IPS DF 6.9 (cell line): ENCODE results near the gene AHCYL2.
"Not testable (repeated sequence)": the region's sequence is repeated elsewhere in the genome, so short reads cannot be mapped to it uniquely, and the experiment has no call there.

Experiments
- DNase-seq: peaks from one replicate; pipeline ENCODE4 v3.0.0-alpha.2; 2013; ENCODE audit warnings: low read depth, low spot score
- H3K27ac ChIP-seq: one replicate; pipeline ENCODE4 v1.5.1; 2013; ENCODE audit warnings: low read length, control low read depth
- H3K27me3 ChIP-seq: 2 replicates; pipeline ENCODE4 v1.6.1; 2013; ENCODE audit warnings: mild to moderate bottlenecking, low read length; ENCODE audit not compliant: control insufficient read depth, insufficient read depth
- H3K36me3 ChIP-seq: 2 replicates; pipeline ENCODE4 v1.6.1; 2013; ENCODE audit warnings: low read length; ENCODE audit not compliant: control insufficient read depth, insufficient read depth
- H3K4me1 ChIP-seq: 2 replicates; pipeline ENCODE4 v1.6.1; 2013; ENCODE audit warnings: low read length; ENCODE audit not compliant: control insufficient read depth, insufficient read depth
- H3K4me3 ChIP-seq: 2 replicates; pipeline ENCODE4 v1.5.1; 2013; ENCODE audit warnings: mild to moderate bottlenecking, low read length
- H3K9me3 ChIP-seq: 2 replicates; pipeline ENCODE4 v1.6.1; 2013; ENCODE audit warnings: low read length, inconsistent platforms; ENCODE audit not compliant: control insufficient read depth, insufficient read depth
- WGBS: extraction: QIAGEN DNeasy Blood & Tissue Kit; methylation state at CpG from one replicate; pipeline ENCODE4 v1.1.7; 2013; ENCODE audit warnings: mixed read lengths, missing lambda C conversion rate; ENCODE audit not compliant: insufficient read length, insufficient coverage; 5-methylcytosine and 5-hydroxymethylcytosine counted together

Gene AHCYL2

DNA sequence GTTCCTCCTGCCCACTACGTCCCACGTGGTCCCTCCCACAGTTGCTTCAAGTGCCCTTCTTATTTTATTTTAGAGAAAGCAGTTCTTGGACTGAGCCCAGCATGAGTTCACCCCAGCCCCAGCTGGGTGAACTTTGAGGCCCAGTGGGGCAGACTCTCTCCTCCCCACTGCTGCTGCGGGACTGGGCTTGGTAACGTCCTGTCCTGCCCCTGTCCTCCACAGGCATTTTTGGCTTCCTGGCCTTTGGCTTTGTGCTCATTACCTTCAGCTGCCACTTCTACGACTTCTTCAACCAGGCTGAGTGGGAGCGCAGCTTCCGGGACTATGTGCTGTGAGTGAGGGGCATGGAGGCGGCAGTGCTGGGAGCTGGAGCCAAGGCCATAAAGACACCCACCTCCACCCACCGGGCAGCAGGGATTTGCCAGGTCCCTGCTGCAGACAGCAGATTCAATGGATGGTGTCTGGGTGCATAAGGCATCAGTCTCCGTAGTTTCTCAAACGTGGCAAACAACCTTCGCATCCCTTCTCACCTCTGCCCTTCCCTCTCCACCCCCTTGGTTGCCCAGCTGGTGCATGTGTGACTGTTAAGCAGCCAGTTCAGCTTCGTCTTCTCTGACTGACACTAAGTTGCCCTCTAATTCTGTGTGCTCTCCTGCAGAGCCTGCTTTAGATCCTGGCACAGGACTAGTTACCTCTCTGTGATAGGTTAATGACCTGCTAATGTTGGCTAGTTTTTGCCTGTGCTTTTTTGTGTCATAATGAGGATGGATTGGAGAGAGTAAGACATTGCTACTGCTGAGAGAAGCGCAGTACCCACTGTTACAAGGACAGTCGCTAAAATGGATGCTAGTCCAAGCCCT lies 15.5 kb upstream of the AHCYL2 start:
- no CpG with 5 or more reads among the region's 15 CpGs for WGBS
- no peak for DNase-seq

DNA sequence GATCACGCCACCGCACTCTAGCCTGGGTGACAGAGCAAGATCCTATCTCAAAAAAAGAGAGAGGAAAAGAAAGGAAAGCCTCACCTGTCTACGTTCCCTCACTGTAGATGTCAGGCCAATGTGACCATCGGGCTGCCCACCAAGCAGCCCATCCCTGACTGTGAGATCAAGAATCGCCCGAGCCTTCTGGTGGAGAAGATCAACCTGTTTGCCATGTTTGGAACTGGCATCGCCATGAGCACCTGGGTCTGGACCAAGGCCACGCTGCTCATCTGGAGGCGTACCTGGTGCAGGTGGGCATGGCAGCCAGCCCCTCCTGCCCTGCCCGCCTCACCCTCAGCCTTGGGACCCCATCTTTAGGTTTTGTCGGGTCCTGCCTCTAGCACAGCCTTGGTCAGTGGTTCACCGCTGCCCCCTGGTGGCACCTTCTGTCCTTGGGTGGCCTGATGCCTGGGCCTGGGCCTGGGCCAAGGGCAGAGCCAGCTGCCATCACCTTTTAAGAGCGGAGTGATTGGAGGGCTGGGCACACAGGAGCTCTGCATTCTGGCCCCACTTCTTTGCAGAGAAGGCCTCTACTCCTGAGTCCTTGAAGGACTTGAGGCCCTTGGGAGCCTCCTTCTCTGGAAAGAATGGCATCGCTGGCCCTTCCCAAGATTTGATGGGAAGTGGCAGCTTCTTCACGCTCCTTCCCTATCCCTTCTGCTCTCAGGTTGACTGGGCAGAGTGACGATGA lies 14.4 kb upstream of the AHCYL2 start:
- DNase-seq: no peak
- Histone ChIP-seq H3K9me3 (no peaks in the 10 kb centered on the region), H3K4me1 (no peaks in the 10 kb centered on the region), H3K36me3 (peaks cover 26% of the 10 kb centered on the region), H3K4me3 (no peak overlapping the region), H3K27me3 (no peaks in the 10 kb centered on the region), H3K27ac (no peak overlapping the region)
- no CpG with 5 or more reads among the region's 16 CpGs for WGBS

More for the DNA sequence above, 15.5 kb upstream of the AHCYL2 start:
- no peaks in the 10 kb centered on the region for H3K27me3 ChIP-seq
- H3K4me3 ChIP-seq: no peak overlapping the region
- H3K9me3 ChIP-seq: no peaks in the 10 kb centered on the region
- no peaks in the 10 kb centered on the region for H3K4me1 ChIP-seq
- H3K27ac ChIP-seq: no peak overlapping the region
- peaks cover 26% of the 10 kb centered on the region for H3K36me3 ChIP-seq

DNA sequence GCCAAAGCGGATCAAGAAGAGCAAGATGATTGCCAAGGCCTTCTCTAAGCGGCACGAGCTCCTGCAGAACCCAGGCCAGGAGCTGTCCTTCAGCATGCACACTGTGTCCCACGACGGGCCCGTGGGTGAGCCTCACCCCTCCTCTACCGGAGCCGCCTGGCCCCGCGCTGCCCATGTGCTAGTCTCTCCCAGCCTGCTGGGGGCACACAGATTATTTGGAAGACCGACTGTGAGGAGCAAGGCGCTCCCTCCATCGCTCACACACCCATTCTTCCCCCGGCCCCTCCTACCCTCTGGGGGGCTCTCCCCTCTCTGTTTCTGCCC lies 13.9 kb upstream of the AHCYL2 start:
- H3K36me3 ChIP-seq: peaks cover 26% of the 10 kb centered on the region
- no peak overlapping the region for H3K27ac ChIP-seq
- WGBS: no CpG with 5 or more reads among the region's 14 CpGs
- no peak for DNase-seq
- H3K4me1 ChIP-seq: no peaks in the 10 kb centered on the region
- H3K9me3 ChIP-seq: no peaks in the 10 kb centered on the region
- no peak overlapping the region for H3K4me3 ChIP-seq
- H3K27me3 ChIP-seq: no peaks in the 10 kb centered on the region

DNA sequence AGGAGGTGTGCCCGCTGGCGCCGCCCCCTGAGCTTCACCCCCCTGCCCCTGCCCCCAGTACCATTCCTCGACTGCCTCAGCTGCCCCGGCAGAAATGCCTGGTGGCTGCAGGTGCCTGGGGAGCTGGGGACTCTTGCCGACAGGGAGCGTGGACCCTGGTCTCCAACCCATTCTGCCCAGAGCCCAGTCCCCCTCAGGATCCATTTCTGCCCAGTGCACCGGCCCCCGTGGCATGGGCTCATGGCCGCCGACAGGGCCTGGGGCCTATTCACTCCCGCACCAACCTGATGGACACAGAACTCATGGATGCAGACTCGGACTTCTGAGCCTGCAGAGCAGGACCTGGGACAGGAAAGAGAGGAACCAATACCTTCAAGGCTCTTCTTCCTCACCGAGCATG lies 12.7 kb upstream of the AHCYL2 start:
- no peaks in the 10 kb centered on the region for H3K27me3 ChIP-seq
- no peak overlapping the region for H3K27ac ChIP-seq
- peaks cover 23% of the 10 kb centered on the region for H3K36me3 ChIP-seq
- H3K4me1 ChIP-seq: no peaks in the 10 kb centered on the region
- H3K4me3 ChIP-seq: no peak overlapping the region
- DNase-seq: no peak
- no CpG with 5 or more reads among the region's 14 CpGs for whole genome bisulfite sequencing
- H3K9me3 ChIP-seq: no peaks in the 10 kb centered on the region

DNA sequence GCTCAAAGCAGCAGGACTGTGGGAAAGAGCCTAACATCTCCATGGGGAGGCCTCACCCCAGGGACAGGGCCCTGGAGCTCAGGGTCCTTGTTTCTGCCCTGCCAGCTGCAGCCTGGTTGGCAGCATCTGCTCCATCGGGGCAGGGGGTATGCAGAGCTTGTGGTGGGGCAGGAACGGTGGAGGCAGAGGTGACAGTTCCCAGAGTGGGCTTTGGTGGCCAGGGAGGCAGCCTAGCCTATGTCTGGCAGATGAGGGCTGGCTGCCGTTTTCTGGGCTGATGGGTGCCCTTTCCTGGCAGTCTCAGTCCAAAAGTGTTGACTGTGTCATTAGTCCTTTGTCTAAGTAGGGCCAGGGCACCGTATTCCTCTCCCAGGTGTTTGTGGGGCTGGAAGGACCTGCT lies 12.2 kb upstream of the AHCYL2 start:
- DNase-seq: no peak
- no peaks in the 10 kb centered on the region for H3K27me3 ChIP-seq
- no peaks in the 10 kb centered on the region for H3K4me1 ChIP-seq
- no peak overlapping the region for H3K4me3 ChIP-seq
- WGBS: no CpG with 5 or more reads among the region's 4 CpGs
- no peak overlapping the region for H3K27ac ChIP-seq
- H3K9me3 ChIP-seq: no peaks in the 10 kb centered on the region
- H3K36me3 ChIP-seq: peaks cover 20% of the 10 kb centered on the region

DNA sequence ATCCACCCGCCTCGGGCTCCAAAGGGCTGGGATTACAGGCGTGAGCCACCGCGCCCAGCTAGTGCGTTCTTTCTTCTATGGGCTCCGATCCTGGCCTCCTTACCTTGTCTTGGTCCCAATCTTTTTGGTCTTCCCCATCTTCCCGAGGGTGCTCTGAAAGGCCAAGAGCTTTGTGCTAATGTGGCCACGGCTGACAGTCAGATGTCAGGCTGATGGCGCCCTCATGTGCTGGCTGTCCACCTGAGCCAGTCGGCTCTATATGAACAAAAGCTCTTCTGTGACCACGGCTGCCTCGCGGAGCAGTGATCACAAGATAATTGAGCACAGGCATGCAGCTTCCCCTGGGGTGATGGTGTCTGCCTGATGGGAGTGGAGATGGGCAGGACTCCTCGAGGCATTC lies 11.0 kb upstream of the AHCYL2 start:
- H3K4me1 ChIP-seq: no peaks in the 10 kb centered on the region
- no CpG with 5 or more reads among the region's 15 CpGs for WGBS
- H3K4me3 ChIP-seq: no peak overlapping the region
- peaks cover 20% of the 10 kb centered on the region for H3K36me3 ChIP-seq
- DNase-seq: no peak
- no peak overlapping the region for H3K27ac ChIP-seq
- H3K9me3 ChIP-seq: no peaks in the 10 kb centered on the region
- H3K27me3 ChIP-seq: no peaks in the 10 kb centered on the region

DNA sequence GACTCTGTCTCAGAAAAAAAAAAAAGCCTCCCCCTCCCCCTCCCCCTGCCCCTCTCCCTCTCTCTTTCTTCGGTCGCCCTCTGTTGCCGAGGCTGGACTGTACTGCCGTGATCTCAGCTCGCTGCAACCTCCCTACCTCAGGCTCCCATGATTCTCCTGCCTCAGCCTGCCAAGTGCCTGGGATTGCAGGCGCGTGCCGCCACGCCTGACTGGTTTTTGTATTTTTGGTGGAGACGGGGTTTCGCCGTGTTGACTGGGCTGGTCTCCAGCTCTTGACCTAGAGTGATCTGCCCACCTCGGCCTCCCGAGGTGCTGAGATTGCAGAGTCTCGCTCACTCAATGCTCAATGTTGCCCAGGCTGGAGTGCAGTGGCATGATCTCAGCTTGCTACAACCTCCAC lies 9.1 kb upstream of the AHCYL2 start:
- peaks cover 12% of the 10 kb centered on the region for H3K36me3 ChIP-seq
- not testable (repeated sequence) for H3K9me3 ChIP-seq, DNase-seq, H3K27me3 ChIP-seq, H3K4me1 ChIP-seq, H3K27ac ChIP-seq, H3K4me3 ChIP-seq
- WGBS: no CpG with 5 or more reads among the region's 15 CpGs

DNA sequence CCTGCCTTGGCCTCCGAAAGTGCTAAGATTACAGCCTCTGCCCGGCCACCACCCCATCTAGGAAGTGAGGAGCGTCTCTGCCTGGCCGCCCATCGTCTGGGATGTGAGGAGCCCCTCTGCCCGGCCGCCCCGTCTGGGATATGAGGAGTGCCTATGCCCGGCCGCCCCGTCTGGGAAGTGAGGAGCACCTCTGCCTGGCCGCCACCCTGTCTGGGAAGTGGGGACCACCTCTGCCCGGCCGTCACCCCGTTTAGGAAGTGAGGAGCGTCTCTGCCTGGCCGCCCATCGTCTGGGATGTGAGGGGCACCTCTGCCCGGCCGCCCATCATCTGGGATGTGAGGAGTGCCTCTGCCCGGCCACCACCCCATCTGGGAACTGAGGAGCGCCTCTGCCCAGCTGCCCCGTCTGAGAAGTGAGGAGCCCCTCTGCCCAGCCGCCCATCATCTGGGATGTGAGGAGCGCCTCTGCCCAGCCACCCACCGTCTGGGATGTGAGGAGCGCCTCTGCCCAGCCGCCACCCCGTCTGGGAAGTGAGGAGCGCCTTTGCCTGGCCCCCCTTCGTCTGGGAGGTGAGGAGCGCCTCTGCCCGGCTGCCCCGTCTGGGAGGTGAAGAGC lies 8.6 kb upstream of the AHCYL2 start:
- DNase-seq, H3K4me1 ChIP-seq, H3K4me3 ChIP-seq, H3K27ac ChIP-seq, H3K9me3 ChIP-seq, H3K27me3 ChIP-seq: not testable (repeated sequence)
- no CpG with 5 or more reads among the region's 34 CpGs for WGBS
- peaks cover 12% of the 10 kb centered on the region for H3K36me3 ChIP-seq

DNA sequence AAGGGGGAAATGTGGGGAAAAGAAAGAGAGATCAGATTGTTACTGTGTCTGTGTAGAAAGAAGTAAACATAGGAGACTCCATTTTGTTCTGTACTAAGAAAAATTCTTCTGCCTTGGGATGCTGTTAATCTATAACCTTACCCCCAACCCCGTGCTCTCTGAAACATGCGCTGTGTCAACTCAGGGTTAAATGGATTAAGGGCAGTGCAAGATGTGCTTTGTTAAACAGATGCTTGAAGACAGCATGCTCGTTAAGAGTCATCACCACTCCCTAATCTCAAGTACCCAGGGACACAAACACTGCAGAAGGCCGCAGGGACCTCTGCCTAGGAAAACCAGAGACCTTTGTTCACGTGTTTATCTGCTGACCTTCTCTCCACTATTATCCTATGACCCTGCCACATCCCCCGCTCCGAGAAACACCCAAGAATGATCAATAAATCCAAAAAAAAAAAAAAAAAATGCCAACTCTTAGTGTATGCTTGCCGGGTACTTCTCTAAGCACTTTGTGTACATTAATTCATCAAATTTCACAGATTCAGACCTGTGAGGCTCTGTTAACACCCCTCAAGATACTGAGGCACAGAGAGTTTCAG lies 7.9 kb upstream of the AHCYL2 start:
- not testable (repeated sequence) for H3K4me3 ChIP-seq, H3K4me1 ChIP-seq, H3K36me3 ChIP-seq, H3K27ac ChIP-seq, DNase-seq, H3K9me3 ChIP-seq, H3K27me3 ChIP-seq
- WGBS: no CpG with 5 or more reads among the region's 8 CpGs

DNA sequence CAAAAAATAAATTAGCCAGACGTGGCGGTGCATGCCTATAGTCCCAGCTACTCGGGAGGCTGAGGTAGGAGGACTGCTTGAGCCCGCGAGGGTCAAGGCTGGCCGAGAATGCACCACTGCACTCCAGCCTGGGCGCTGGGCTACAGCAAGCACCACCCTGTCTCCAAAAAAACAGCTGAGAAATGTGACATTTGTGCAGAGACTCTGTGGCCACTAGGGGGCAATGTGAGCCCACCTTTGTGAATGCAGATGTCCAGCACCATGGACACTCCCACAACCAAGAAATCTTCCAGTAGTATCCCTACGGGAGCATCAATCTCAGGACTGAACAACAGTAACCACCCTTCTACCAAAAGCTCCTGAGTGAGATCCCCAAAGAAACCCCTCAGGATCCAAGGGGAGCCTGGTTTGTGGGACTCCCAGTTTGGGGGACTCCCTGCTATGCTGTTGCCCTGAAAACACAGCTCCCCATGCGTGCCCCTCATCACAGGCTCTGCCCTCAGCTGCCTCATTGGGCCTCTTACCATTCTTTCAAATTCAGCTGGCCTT lies 6.2 kb upstream of the AHCYL2 start:
- WGBS: no CpG with 5 or more reads among the region's 9 CpGs

More for the DNA sequence above, 6.2 kb upstream of the AHCYL2 start:
- Histone ChIP-seq H3K9me3 (no peaks in the 10 kb centered on the region), H3K27me3 (no peaks in the 10 kb centered on the region), H3K27ac (no peak overlapping the region), H3K36me3 (no peaks in the 10 kb centered on the region), H3K4me3 (no peak overlapping the region), H3K4me1 (no peaks in the 10 kb centered on the region)
- peak; percentile 90 for DNase-seq
